ENCODE data around the gene FAM50A. TPM values are rescaled to one million over a fixed set of nuclear protein-coding genes. Genes with fewer than 3 reads are reported as not detected.

FAM50A gene
- 73.3 and 85.2 TPM in 2 replicates for total RNA-seq

GRCh38 chrX:154443992-154444754 lies at the start of gene FAM50A:
FAM50A (plus strand) TSS chrX:154444141; CDS start chrX:154444236, 95 bp downstream.

GRCh38 chrX:154397888-154398667 lies 45.9 kb upstream of the FAM50A start, which contains the start of gene RPL10:
RPL10 (plus strand) TSS chrX:154398377; CDS start chrX:154398520, 143 bp downstream.

GRCh38 chrX:154409222-154409871 lies 34.6 kb upstream of the FAM50A start, which contains the start of gene DNASE1L1:
DNASE1L1 (minus strand) TSS chrX:154409254; CDS start chrX:154405568, 3,686 bp downstream.

GRCh38 chrX:154428176-154429171 lies 15.5 kb upstream of the FAM50A start, which contains the start of gene ATP6AP1:
ATP6AP1 (plus strand) TSS chrX:154428677; CDS start chrX:154428693, 16 bp downstream.

GRCh38 chrX:154436983-154437752 lies 6.8 kb upstream of the FAM50A start, which contains the start of gene GDI1:
GDI1 (plus strand) TSS chrX:154437154; CDS start chrX:154437255, 101 bp downstream.

GRCh38 chrX:154458116-154458953 lies 14.4 kb downstream of the FAM50A start, which contains the start of gene PLXNA3:
PLXNA3 (plus strand) TSS chrX:154458281; CDS start chrX:154460184, 1,903 bp downstream.

GRCh38 chrX:154478728-154479622 lies 35.0 kb downstream of the FAM50A start, which contains the start of gene LAGE3:
LAGE3 (minus strand) TSS chrX:154479281; CDS start chrX:154478915, 366 bp downstream.

GRCh38 chrX:154486396-154487207 lies 42.7 kb downstream of the FAM50A start, which contains the start of gene UBL4A:
UBL4A (minus strand) TSS chrX:154486615; CDS start chrX:154486584, 31 bp downstream.

GRCh38 chrX:154490414-154491083 lies 46.6 kb downstream of the FAM50A start, which contains the start of gene SLC10A3:
SLC10A3 (minus strand) TSS chrX:154490629; CDS start chrX:154488940, 1,689 bp downstream.

Other genes with a start within 250 kb of the FAM50A start
- not detected in 2 replicates for gene OPN1MW2, start 224.4 kb upstream of the FAM50A start, total RNA-seq
- not detected in 2 replicates for gene OPN1MW3, start 186.6 kb upstream of the FAM50A start, total RNA-seq
- 0.17 TPM in 1 of 2 replicates, not detected in the other for gene TEX28, start 149.0 kb upstream of the FAM50A start, total RNA-seq
- not detected in 2 replicates for gene TKTL1, start 148.3 kb upstream of the FAM50A start, total RNA-seq
- gene FLNA, start 69.5 kb upstream of the FAM50A start, total RNA-seq: 1,846 and 2,620 TPM in 2 replicates
- gene EMD, start 64.8 kb upstream of the FAM50A start, total RNA-seq: 25.6 and 29.4 TPM in 2 replicates
- gene RPL10, start 45.8 kb upstream of the FAM50A start, total RNA-seq: 1,913 and 5,394 TPM in 2 replicates
- gene DNASE1L1, start 34.9 kb upstream of the FAM50A start, total RNA-seq: 60.4 and 78.9 TPM in 2 replicates
- 17.7 and 23.0 TPM in 2 replicates for gene TAFAZZIN, start 32.6 kb upstream of the FAM50A start, total RNA-seq
- gene ATP6AP1, start 15.5 kb upstream of the FAM50A start, total RNA-seq: 68.9 and 89.0 TPM in 2 replicates
- gene GDI1, start 7.0 kb upstream of the FAM50A start, total RNA-seq: 63.3 and 141 TPM in 2 replicates
- gene PLXNA3, start 14.1 kb downstream of the FAM50A start, total RNA-seq: 24.0 and 31.8 TPM in 2 replicates
- 22.3 and 23.5 TPM in 2 replicates for gene LAGE3, start 35.1 kb downstream of the FAM50A start, total RNA-seq
- 39.0 and 75.4 TPM in 2 replicates for gene UBL4A, start 42.5 kb downstream of the FAM50A start, total RNA-seq
- gene SLC10A3, start 46.5 kb downstream of the FAM50A start, total RNA-seq: 21.1 and 33.6 TPM in 2 replicates
- gene FAM3A, start 72.1 kb downstream of the FAM50A start, total RNA-seq: 38.3 and 43.5 TPM in 2 replicates
- 141 and 233 TPM in 2 replicates for gene G6PD, start 102.7 kb downstream of the FAM50A start, total RNA-seq
- gene IKBKG, start 103.5 kb downstream of the FAM50A start, total RNA-seq: 26.5 and 28.6 TPM in 2 replicates
- not detected in 2 replicates for gene CTAG1A, start 141.0 kb downstream of the FAM50A start, total RNA-seq
- not detected in 2 replicates for gene CTAG1B, start 175.1 kb downstream of the FAM50A start, total RNA-seq
- gene CTAG2, start 209.4 kb downstream of the FAM50A start, total RNA-seq: not detected in 2 replicates

All from smooth muscle cell of trachea (primary cell).